ENCODE data around the gene ABO. TPM values are rescaled to one million over a fixed set of nuclear protein-coding genes. Genes with fewer than 3 reads are reported as not detected.

Gene ABO
- total RNA-seq, 1 experiment from 2014 or later, result 0.37 TPM

DNA sequence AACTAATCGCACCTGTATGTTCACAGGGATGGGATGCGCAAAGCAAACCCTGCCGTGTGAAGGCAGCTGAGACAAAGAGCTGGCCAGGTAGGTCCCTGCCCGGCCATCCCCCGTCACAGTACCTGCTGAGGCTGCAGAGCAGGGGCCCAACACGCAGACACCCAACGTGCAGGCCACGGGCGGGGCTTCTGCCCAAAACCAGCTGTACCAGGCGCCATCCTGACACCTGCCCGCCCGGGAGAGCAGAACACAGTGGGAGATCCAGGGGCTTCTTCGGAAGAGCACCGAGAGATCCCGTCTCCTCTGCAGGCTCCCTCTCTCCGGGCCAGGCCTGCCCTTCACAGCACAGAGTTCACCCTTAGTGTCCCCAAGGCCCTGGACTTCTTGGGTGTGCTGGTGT, 28.4 kb downstream of the ABO start:
- no peak overlapping the region for H3K27ac ChIP-seq (ENCODE audit: insufficient read length, low read depth, low read length)
- no peak overlapping the region for H3K4me2 ChIP-seq (ENCODE audit: insufficient read depth, insufficient read length, low read length)
- no peak overlapping the region for H4K5ac ChIP-seq (ENCODE audit: insufficient read length, low read depth, low read length)
- H4K91ac ChIP-seq (ENCODE audit: insufficient read length, low read depth, low read length), result no peak overlapping the region
- no peak overlapping the region for H2BK120ac ChIP-seq (ENCODE audit: low read depth, low read length, poor library complexity, severe bottlenecking)
- H3K4ac ChIP-seq (ENCODE audit: low read depth, low read length), result no peak overlapping the region
- no peak overlapping the region for H2BK12ac ChIP-seq (ENCODE audit: insufficient read length, low read depth, low read length)
- H3K4me1 ChIP-seq (ENCODE audit: insufficient read depth, low read length), result no peaks in the 10 kb centered on the region
- H3K4me1 Mint-ChIP-seq, result peaks cover 7 to 13% of the 10 kb centered on the region in 2 experiments
- no peak overlapping the region for H2AFZ ChIP-seq (ENCODE audit: low read length)
- H2BK15ac ChIP-seq (ENCODE audit: low read depth, low read length), result no peak overlapping the region
- no peak for TF ChIP-seq CTCF (conservative IDR thresholded peaks at IDR 0.05)
- H3K18ac ChIP-seq (ENCODE audit: insufficient read length, low read depth, low read length), result no peak overlapping the region
- H3K27me3 ChIP-seq (ENCODE audit: insufficient read depth, low read length), result no peaks in the 10 kb centered on the region
- H3K4me3 Mint-ChIP-seq, result no peak overlapping the region
- no peak overlapping the region for H3K56ac ChIP-seq (ENCODE audit: insufficient read length, low read depth, low read length)
- no peaks in the 10 kb centered on the region for H3K9me3 ChIP-seq (ENCODE audit: control insufficient read depth, low read depth, low read length)
- H3K27ac Mint-ChIP-seq, result no peak overlapping the region
- H3K79me1 ChIP-seq (ENCODE audit: insufficient read depth, low read depth, low read length, poor library complexity, severe bottlenecking), result no peaks in the 10 kb centered on the region
- no peak overlapping the region for H2BK20ac ChIP-seq (ENCODE audit: low read depth, low read length, poor library complexity, severe bottlenecking)
- H3K23ac ChIP-seq (ENCODE audit: insufficient read length, low read depth, low read length), result no peak overlapping the region
- no peak overlapping the region for H3T11ph ChIP-seq (ENCODE audit: low read length)
- DNase-seq, result peak; percentile 28
- H3K36me3 Mint-ChIP-seq (ENCODE audit: insufficient read depth in 1 of 3, low read depth in 3 of 3), result no peaks in the 10 kb centered on the region; a peak in 1 of 7 replicates
- no peaks in the 10 kb centered on the region for H4K20me1 ChIP-seq (ENCODE audit: control insufficient read depth, insufficient read depth, insufficient read length)
- no peak overlapping the region for H3K9ac ChIP-seq (ENCODE audit: extremely low read depth, insufficient read length, low read length)
- H2AK5ac ChIP-seq (ENCODE audit: insufficient read length, low read length), result no peak overlapping the region
- H3K14ac ChIP-seq (ENCODE audit: insufficient read depth, low read length), result no peak overlapping the region
- peaks cover 55% of the 10 kb centered on the region for H3K27me3 Mint-ChIP-seq (ENCODE audit: low read depth)
- no CpG with 5 or more reads among the region's 16 CpGs for WGBS (ENCODE audit: extremely low coverage, insufficient read length, low lambda C conversion rate)
- H3K9me3 Mint-ChIP-seq, result no peaks in the 10 kb centered on the region
- H2BK5ac ChIP-seq (ENCODE audit: insufficient read length, low read length), result no peak overlapping the region
- H4K8ac ChIP-seq (replicated peaks; ENCODE audit: insufficient read length, low read depth, low read length), result no peak overlapping the region
- H3K23me2 ChIP-seq (ENCODE audit: insufficient read length, low read depth, low read length, poor library complexity, severe bottlenecking), result no peaks in the 10 kb centered on the region
- H3K79me2 ChIP-seq (ENCODE audit: insufficient read depth, low read length), result no peaks in the 10 kb centered on the region

Measured in H9 (cell line).